ENCODE measurements around the gene C1orf116. TPM values are rescaled to one million over a fixed set of nuclear protein-coding genes. Genes with fewer than 3 reads are reported as not detected.

Gene C1orf116
- polyA plus RNA-seq, 1 of the 3 experiments (the other 2 are of a cell fraction), result 0.02 TPM

- DNase-seq, result no peak
- CTCF ChIA-PET, result interaction anchor here (0.7 to 1.3 kb wide), 4 partner anchors 10 to 580 kb away, joined by 3 to 5 read pairs (median 3); no protein-coding TSS in a partner anchor
- WGBS (ENCODE audit: low lambda C conversion rate), result 69% methylated on average over 4 of the region's 4 CpGs
- H3K79me2 ChIP-seq (ENCODE audit: insufficient read depth), result no peaks in the 10 kb centered on the region
- H3K27me3 ChIP-seq (ENCODE audit: insufficient read depth), result no peaks in the 10 kb centered on the region
- H3K9me2 ChIP-seq, result no peaks in the 10 kb centered on the region
- H3K4me2 ChIP-seq, result no peak overlapping the region
- H3K9me3 ChIP-seq, result no peaks in the 10 kb centered on the region
- no peak overlapping the region for H2AFZ ChIP-seq (ENCODE audit: low read depth)
- no peak overlapping the region for H3K4me3 ChIP-seq (ENCODE audit: low read depth in 2 of 2, low read length in 1 of 2)
- H3F3A ChIP-seq (replicated peaks; ENCODE audit: insufficient read depth), result no peaks in the 10 kb centered on the region
- no peak for TF ChIP-seq EP300 (IDR thresholded peaks at IDR 0.05; ENCODE audit: borderline replicate concordance in 1 of 2, low read depth in 1 of 2, low read length in 1 of 2)
- TF ChIP-seq FOSL2 (IDR thresholded peaks at IDR 0.05; ENCODE audit: borderline replicate concordance, low read depth), result no peak
- TF ChIP-seq TCF12 (IDR thresholded peaks at IDR 0.05), result no peak
- no peak for TF ChIP-seq IRF3 (IDR thresholded peaks at IDR 0.05; ENCODE audit: low read depth, low read length)
- no peak for TF ChIP-seq YY1 (IDR thresholded peaks at IDR 0.05; ENCODE audit: low read depth)
- TF ChIP-seq CHD2 (IDR thresholded peaks at IDR 0.05; ENCODE audit: low read length, partially characterized antibody), result no peak
- no peak for TF ChIP-seq FOXJ3 (CRISPR knock-in tag; IDR thresholded peaks at IDR 0.05)
- TF ChIP-seq ZBTB33 (IDR thresholded peaks at IDR 0.05; ENCODE audit: borderline replicate concordance, low read depth), result no peak
- TF ChIP-seq NRF1 (IDR thresholded peaks at IDR 0.05; ENCODE audit: low read depth, low read length), result no peak
- TF ChIP-seq FOXM1 (IDR thresholded peaks at IDR 0.05; ENCODE audit: low read depth), result no peak
- TF ChIP-seq POLR2AphosphoS5 (IDR thresholded peaks at IDR 0.05; ENCODE audit: low read depth, low read length), result no peak
- H3K27ac ChIP-seq (ENCODE audit: low read depth in 2 of 2, low read length in 1 of 2), result no peak overlapping the region
- H3K4me1 ChIP-seq (ENCODE audit: control insufficient read depth in 1 of 2, insufficient read depth in 2 of 2, low read depth in 1 of 2, low read length in 1 of 2), result no peaks in the 10 kb centered on the region
- peaks cover 0 to 7% of the 10 kb centered on the region in 2 experiments for H3K36me3 ChIP-seq (replicated peaks in 1 of 2; ENCODE audit: control insufficient read depth in 1 of 2, insufficient read depth in 2 of 2, low read length in 1 of 2)
- H4K20me1 ChIP-seq (ENCODE audit: insufficient read depth), result no peaks in the 10 kb centered on the region
- POLR2A ChIA-PET, result no interaction called here
- H3K9ac ChIP-seq, result no peak overlapping the region
These were observed 27.3 kb upstream of the C1orf116 start for GRCh38 chr1:207059881-207060280.

GRCh38 chr1:207058878-207059867, 26.6 kb upstream of the C1orf116 start:
- Histone ChIP-seq H3K36me3 (replicated peaks in 1 of 2; ENCODE audit: control insufficient read depth in 1 of 2, insufficient read depth in 2 of 2, low read length in 1 of 2) (peaks cover 0 to 7% of the 10 kb centered on the region in 2 experiments), H3K9me3 (no peaks in the 10 kb centered on the region), H3K27me3 (ENCODE audit: insufficient read depth) (no peaks in the 10 kb centered on the region), H3K27ac (ENCODE audit: low read depth in 2 of 2, low read length in 1 of 2) (no peak overlapping the region), H3K4me1 (ENCODE audit: control insufficient read depth in 1 of 2, insufficient read depth in 2 of 2, low read depth in 1 of 2, low read length in 1 of 2) (no peaks in the 10 kb centered on the region), H3K79me2 (ENCODE audit: insufficient read depth) (no peaks in the 10 kb centered on the region), H3K9ac (no peak overlapping the region), H3F3A (replicated peaks; ENCODE audit: insufficient read depth) (peaks cover 5% of the 10 kb centered on the region), H2AFZ (ENCODE audit: low read depth) (no peak overlapping the region), H3K4me3 (ENCODE audit: low read depth in 2 of 2, low read length in 1 of 2) (no peak overlapping the region), H3K9me2 (no peaks in the 10 kb centered on the region), H3K4me2 (no peak overlapping the region), H4K20me1 (ENCODE audit: insufficient read depth) (no peaks in the 10 kb centered on the region)
- peak; percentile 8 for DNase-seq
- POLR2A ChIA-PET, result no interaction called here
- CTCF ChIA-PET, result interaction anchor here (0.7 to 1.1 kb wide), 3 partner anchors 9 to 12 kb away, joined by 3 to 5 read pairs (median 3); no protein-coding TSS in a partner anchor
- WGBS (ENCODE audit: low lambda C conversion rate), result 85% methylated on average over 6 of the region's 6 CpGs
- TF ChIP-seq TAF1 (IDR thresholded peaks at IDR 0.05; ENCODE audit: borderline replicate concordance, low read depth, low read length) (no peak), MXI1 (IDR thresholded peaks at IDR 0.05; ENCODE audit: low read depth, low read length) (no peak), TCF12 (IDR thresholded peaks at IDR 0.05) (no peak), RAD21 (IDR thresholded peaks at IDR 0.05; ENCODE audit: low read length) (no peak), EP300 (IDR thresholded peaks at IDR 0.05; ENCODE audit: borderline replicate concordance in 1 of 2, low read depth in 1 of 2, low read length in 1 of 2) (no peak), SMC3 (IDR thresholded peaks at IDR 0.05; ENCODE audit: low read depth, low read length) (no peak), TEAD4 (IDR thresholded peaks at IDR 0.05; ENCODE audit: borderline replicate concordance, insufficient read depth) (no peak)
- TF ChIP-seq, protein P1, sequence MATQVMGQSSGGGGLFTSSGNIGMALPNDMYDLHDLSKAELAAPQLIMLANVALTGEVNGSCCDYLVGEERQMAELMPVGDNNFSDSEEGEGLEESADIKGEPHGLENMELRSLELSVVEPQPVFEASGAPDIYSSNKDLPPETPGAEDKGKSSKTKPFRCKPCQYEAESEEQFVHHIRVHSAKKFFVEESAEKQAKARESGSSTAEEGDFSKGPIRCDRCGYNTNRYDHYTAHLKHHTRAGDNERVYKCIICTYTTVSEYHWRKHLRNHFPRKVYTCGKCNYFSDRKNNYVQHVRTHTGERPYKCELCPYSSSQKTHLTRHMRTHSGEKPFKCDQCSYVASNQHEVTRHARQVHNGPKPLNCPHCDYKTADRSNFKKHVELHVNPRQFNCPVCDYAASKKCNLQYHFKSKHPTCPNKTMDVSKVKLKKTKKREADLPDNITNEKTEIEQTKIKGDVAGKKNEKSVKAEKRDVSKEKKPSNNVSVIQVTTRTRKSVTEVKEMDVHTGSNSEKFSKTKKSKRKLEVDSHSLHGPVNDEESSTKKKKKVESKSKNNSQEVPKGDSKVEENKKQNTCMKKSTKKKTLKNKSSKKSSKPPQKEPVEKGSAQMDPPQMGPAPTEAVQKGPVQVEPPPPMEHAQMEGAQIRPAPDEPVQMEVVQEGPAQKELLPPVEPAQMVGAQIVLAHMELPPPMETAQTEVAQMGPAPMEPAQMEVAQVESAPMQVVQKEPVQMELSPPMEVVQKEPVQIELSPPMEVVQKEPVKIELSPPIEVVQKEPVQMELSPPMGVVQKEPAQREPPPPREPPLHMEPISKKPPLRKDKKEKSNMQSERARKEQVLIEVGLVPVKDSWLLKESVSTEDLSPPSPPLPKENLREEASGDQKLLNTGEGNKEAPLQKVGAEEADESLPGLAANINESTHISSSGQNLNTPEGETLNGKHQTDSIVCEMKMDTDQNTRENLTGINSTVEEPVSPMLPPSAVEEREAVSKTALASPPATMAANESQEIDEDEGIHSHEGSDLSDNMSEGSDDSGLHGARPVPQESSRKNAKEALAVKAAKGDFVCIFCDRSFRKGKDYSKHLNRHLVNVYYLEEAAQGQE (IDR thresholded peaks at IDR 0.05; ENCODE audit: low read depth, low read length), result no peak
- TF ChIP-seq, protein P2, sequence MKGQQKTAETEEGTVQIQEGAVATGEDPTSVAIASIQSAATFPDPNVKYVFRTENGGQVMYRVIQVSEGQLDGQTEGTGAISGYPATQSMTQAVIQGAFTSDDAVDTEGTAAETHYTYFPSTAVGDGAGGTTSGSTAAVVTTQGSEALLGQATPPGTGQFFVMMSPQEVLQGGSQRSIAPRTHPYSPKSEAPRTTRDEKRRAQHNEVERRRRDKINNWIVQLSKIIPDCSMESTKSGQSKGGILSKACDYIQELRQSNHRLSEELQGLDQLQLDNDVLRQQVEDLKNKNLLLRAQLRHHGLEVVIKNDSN (IDR thresholded peaks at IDR 0.05; ENCODE audit: borderline replicate concordance, low read depth), result no peak

All from SK-N-SH (cell line).